K562 (cell line): Measurements from ENCODE around the gene TRANK1. TPM values are rescaled to one million over a fixed set of nuclear protein-coding genes. Genes with fewer than 3 reads are reported as not detected.

ENCODE experiments used
- AFF1 ChIP-seq, 2 experiments: fragments of 450-650 bp; IDR thresholded peaks; 2 replicates each; pipeline ENCODE4 v1.6.1; 2018; ENCODE audit warnings: mild to moderate bottlenecking in 2 of 2, low read depth in 1 of 2; ENCODE audit not compliant: partially characterized antibody in 2 of 2
- ARNT ChIP-seq, 2 experiments: fragments of 450-650 bp; IDR thresholded peaks; 2 replicates each; pipeline ENCODE4 v1.6.1; 2016; ENCODE audit warnings: mild to moderate bottlenecking in 1 of 2
- CEBPB ChIP-seq: fragments of 450-650 bp; IDR thresholded peaks from 2 replicates; pipeline ENCODE4 v1.6.1; 2016; ENCODE audit warnings: missing genetic modification characterization, missing compliant biosample characterization
- CXXC5 ChIP-seq: fragments of 250-450 bp; sonication (Bioruptor Pico); IDR thresholded peaks from 2 replicates; pipeline ENCODE4 v1.8.0; 2022; ENCODE audit warnings: inconsistent platforms, mild to moderate bottlenecking, moderate library complexity
- E2F8 ChIP-seq: fragments of 450-650 bp; IDR thresholded peaks from 2 replicates; pipeline ENCODE4 v1.7.1; 2018; ENCODE audit warnings: mild to moderate bottlenecking, low read depth; ENCODE audit not compliant: partially characterized antibody
- ELF4 ChIP-seq: fragments of 450-650 bp; formaldehyde crosslinking; IDR thresholded peaks from 2 replicates; pipeline ENCODE4 v1.4.0; 2022; ENCODE audit warnings: missing genetic modification characterization
- GATAD2A ChIP-seq: fragments of 450-650 bp; IDR thresholded peaks from 2 replicates; pipeline ENCODE4 v1.6.1; 2017
- IRF9 ChIP-seq: fragments of 450-650 bp; IDR thresholded peaks from 2 replicates; pipeline ENCODE4 v1.6.1; 2016; ENCODE audit warnings: missing biosample characterization, missing genetic modification characterization
- KLF13 ChIP-seq: fragments of 450-650 bp; IDR thresholded peaks from 2 replicates; pipeline ENCODE4 v1.6.1; 2016; ENCODE audit warnings: missing genetic modification characterization, low read depth, mild to moderate bottlenecking, missing compliant biosample characterization, moderate library complexity, borderline replicate concordance
- MAZ ChIP-seq, 2 experiments: fragments of 450-650 bp in 1 of 2; sonication (generic) in 1 of 2; formaldehyde crosslinking; IDR thresholded peaks in 1 of 2; conservative IDR thresholded peaks in 1 of 2; 2 replicates each; pipeline versions ENCODE4 v1.4.0 to v1.5.0; 2020; ENCODE audit warnings: mild to moderate bottlenecking in 1 of 2, missing genetic modification reagents in 1 of 2
- NR2C1 ChIP-seq, 2 experiments: fragments of 450-650 bp; IDR thresholded peaks; 2 replicates each; pipeline ENCODE4 v1.6.1; 2017; ENCODE audit warnings: mild to moderate bottlenecking in 2 of 2, antibody characterized with exemption in 1 of 2, inconsistent platforms in 1 of 2, missing compliant biosample characterization in 1 of 2, missing genetic modification characterization in 1 of 2
- NUFIP1 ChIP-seq: fragments of 450-650 bp; IDR thresholded peaks from 2 replicates; pipeline ENCODE4 v1.6.1; 2018; ENCODE audit not compliant: partially characterized antibody
- TFAM ChIP-seq: fragments of 250-450 bp; sonication (Bioruptor Pico); conservative IDR thresholded peaks from 2 replicates; pipeline ENCODE4 v1.5.0; 2021; ENCODE audit warnings: mild to moderate bottlenecking, moderate library complexity
- ZBTB12 ChIP-seq: fragments of 250-450 bp; sonication (Bioruptor Pico); IDR thresholded peaks from 2 replicates; pipeline ENCODE4 v1.4.0; 2020
- ZFX ChIP-seq: sonication (generic); formaldehyde crosslinking; IDR thresholded peaks from 2 replicates; pipeline ENCODE4 v1.8.0; 2022; ENCODE audit warnings: mild to moderate bottlenecking, missing genetic modification reagents, moderate library complexity
- ZNF561 ChIP-seq: fragments of 450-650 bp; formaldehyde crosslinking; conservative IDR thresholded peaks from 2 replicates; pipeline ENCODE4 v1.4.0; 2020; ENCODE audit warnings: mild to moderate bottlenecking, moderate library complexity
- ZNF57 ChIP-seq: fragments of 450-650 bp; formaldehyde crosslinking; IDR thresholded peaks from 2 replicates; pipeline ENCODE4 v1.4.0; 2020; ENCODE audit warnings: mild to moderate bottlenecking, moderate library complexity
- ZNF589 ChIP-seq: fragments of 200-800 bp; sonication (Bioruptor generic); IDR thresholded peaks from 2 replicates; pipeline ENCODE4 v1.6.1; 2016; ENCODE audit warnings: low read depth, missing genetic modification characterization, missing compliant biosample characterization
- polyA plus RNA-seq, 8 experiments: library from polyadenylated mRNA; depleted of rRNA in 4 of 8; stranded (reverse) in 5 of 8; unstranded in 3 of 8; fragments of >200 nt; fragmentation: Nextera tagmentation in 2 of 8; fragmentation: Illumina TruSeq in 1 of 8; extraction: Ambion mirVana in 2 of 8; extraction: Trizol in 1 of 8; gene quantifications; 2 replicates each; pipeline versions ENCODE4 v1.2.1 to v1.2.3, GENCODE V29; 2011 to 2014; ENCODE audit warnings: inconsistent platforms in 1 of 8, missing spikeins in 1 of 8
- total RNA-seq, 7 experiments: library from RNA; depleted of rRNA in 6 of 7; stranded (reverse); fragments of >200 nt in 6 of 7; fragmentation: Illumina TruSeq in 2 of 7; extraction: Trizol in 2 of 7; gene quantifications; 2 replicates each; pipeline versions ENCODE4 v1.2.1 to v1.2.3, GENCODE V29; 2011 to 2021; ENCODE audit warnings: low replicate concordance in 1 of 7

The TRANK1 gene
- total and polyA plus RNA-seq, 9 of the 15 experiments (the other 6 are each of a cell fraction or from before 2014, with no cell fraction given), result 0.41 to 5.3 (median 2.1) TPM

GRCh38 chr3:36907911-36908646 is 36.8 kb downstream of the TRANK1 start (continued):
- TF ChIP-seq ZBTB12 (CRISPR knock-in tag), result peak; percentile 11; the same call in 1 of the 2 replicates
- 0 out of 2 replicates have a peak, but pooled peaks have one; percentile 12 for TF ChIP-seq ELF4
- peak; percentile 98 for TF ChIP-seq CEBPB (tag)
- 0 out of 2 replicates have a peak, but pooled peaks have one; percentile 22 for TF ChIP-seq ZFX (CRISPR knock-in tag)
- 0 out of 2 replicates have a peak, but pooled peaks have one; percentile 23 for TF ChIP-seq CXXC5 (CRISPR knock-in tag)
- no peak for TF ChIP-seq TFAM (CRISPR knock-in tag)
- TF ChIP-seq ARNT (IDR thresholded peaks at IDR 0.05), result peak in 1 of 2 experiments; percentile 76; a peak in 1 of 4 replicates
- peak; percentile 79 for TF ChIP-seq ZNF589 (CRISPR knock-in tag)
- no peak for TF ChIP-seq ZNF561 (CRISPR knock-in tag)
- TF ChIP-seq GATAD2A, result peak; percentile 43; the same call in 1 of the 2 replicates
- TF ChIP-seq NR2C1 (IDR thresholded peaks at IDR 0.05), result peak; percentile 40; the same call in 1 of the 2 replicates
- peak; percentile 25; the same call in 1 of the 2 replicates for TF ChIP-seq NR2C1 (tag; IDR thresholded peaks at IDR 0.05)
- TF ChIP-seq KLF13 (tag), result no peak
- peak; percentile 39 to 73 for TF ChIP-seq AFF1 (IDR thresholded peaks at IDR 0.05; ENCODE audit: low read depth in 1 of 2, partially characterized antibody in 2 of 2)
- TF ChIP-seq ZNF57 (CRISPR knock-in tag), result no peak; the same call in 1 of the 2 replicates
- TF ChIP-seq NUFIP1, result no peak
- TF ChIP-seq MAZ (CRISPR knock-in tag; conservative IDR thresholded peaks at IDR 0.05 in 1 of 2, IDR thresholded peaks at IDR 0.05 in 1 of 2), result peak in 1 of 2 experiments; percentile 55; a peak in 3 of 4 replicates
- TF ChIP-seq IRF9 (tag), result peak; percentile 65
- TF ChIP-seq E2F8, result peak; percentile 23
